ENCODE measurements around the gene TMEM81.

Gene TMEM81, protein sequence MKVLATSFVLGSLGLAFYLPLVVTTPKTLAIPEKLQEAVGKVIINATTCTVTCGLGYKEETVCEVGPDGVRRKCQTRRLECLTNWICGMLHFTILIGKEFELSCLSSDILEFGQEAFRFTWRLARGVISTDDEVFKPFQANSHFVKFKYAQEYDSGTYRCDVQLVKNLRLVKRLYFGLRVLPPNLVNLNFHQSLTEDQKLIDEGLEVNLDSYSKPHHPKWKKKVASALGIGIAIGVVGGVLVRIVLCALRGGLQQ

DNA sequence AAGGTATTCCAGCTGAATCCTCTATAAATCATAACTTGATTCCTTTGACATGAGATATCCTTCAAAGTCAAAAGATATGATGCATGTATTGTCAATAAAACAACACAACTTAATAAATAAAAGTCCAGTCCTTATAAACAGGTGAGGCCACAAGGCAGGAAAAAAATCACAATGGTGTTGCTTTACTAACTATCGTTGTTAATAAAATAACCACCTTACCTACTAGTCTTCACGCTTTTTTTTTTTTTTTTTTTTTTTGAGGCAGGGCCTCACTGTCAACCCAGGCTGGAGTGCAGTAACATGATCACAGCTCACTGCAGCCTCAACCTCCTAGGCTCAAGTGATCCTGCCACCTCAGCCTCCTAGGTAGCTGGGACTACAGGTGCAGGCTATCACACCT, at the start of gene TMEM81:
Gene TMEM81, minus strand, starts transcription at position 101 of the 400 bp plus-strand sequence. CDS start 140 bp downstream, outside the sequence.
- Histone ChIP-seq H3K36me3 (ENCODE audit: control insufficient read depth in 1 of 2, insufficient read depth in 2 of 2, low read length in 2 of 2) (peaks cover 22 to 39% of the 10 kb centered on the region in 2 donors), H3K9ac (ENCODE audit: low read depth in 1 of 2, low read length in 2 of 2) (no peak within 1 kb of the TSS), H3K4me3 (ENCODE audit: low read depth in 1 of 2, low read length in 2 of 2) (no peak within 1 kb of the TSS), H3K27me3 (ENCODE audit: control insufficient read depth in 1 of 2, insufficient read depth in 2 of 2, low read length in 2 of 2) (no peaks in the 10 kb centered on the region), H3K4me1 (ENCODE audit: control insufficient read depth in 1 of 2, insufficient read depth in 2 of 2, low read length in 2 of 2) (no peaks in the 10 kb centered on the region), H3K27ac (ENCODE audit: low read depth, low read length) (no peak within 1 kb of the TSS), H3K9me3 (ENCODE audit: control insufficient read depth in 1 of 2, low read length in 2 of 2) (no peaks in the 10 kb centered on the region)

DNA sequence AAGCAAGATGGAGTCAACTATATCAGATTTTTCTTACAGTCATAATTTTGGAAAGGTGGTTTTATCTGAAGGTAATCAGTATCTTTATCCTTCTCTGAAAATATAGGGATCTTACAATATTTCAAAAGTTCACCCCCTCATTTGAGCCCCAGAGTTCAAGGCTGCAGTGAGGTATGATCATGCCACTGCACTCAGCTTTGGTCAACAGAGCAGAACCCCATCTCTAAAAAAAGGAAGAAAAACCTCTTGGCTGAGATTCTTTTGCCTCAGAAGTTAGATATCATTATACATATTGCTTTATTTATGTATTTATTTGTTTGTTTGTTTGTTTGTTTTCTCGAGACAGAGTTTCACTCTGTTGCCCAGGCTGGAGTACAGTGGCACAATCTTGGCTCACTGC, 49.0 kb upstream of the TMEM81 start:
- H3K36me3 ChIP-seq (ENCODE audit: control insufficient read depth in 1 of 2, insufficient read depth in 2 of 2, low read length in 2 of 2): no peaks in the 10 kb centered on the region
- no peaks in the 10 kb centered on the region for H3K27me3 ChIP-seq (ENCODE audit: control insufficient read depth in 1 of 2, insufficient read depth in 2 of 2, low read length in 2 of 2)
- no peak overlapping the region for H3K9ac ChIP-seq (ENCODE audit: low read depth in 1 of 2, low read length in 2 of 2)
- no peak overlapping the region for H3K27ac ChIP-seq (ENCODE audit: low read depth, low read length)
- H3K9me3 ChIP-seq (ENCODE audit: control insufficient read depth in 1 of 2, low read length in 2 of 2): no peaks in the 10 kb centered on the region
- H3K4me1 ChIP-seq (ENCODE audit: control insufficient read depth in 1 of 2, insufficient read depth in 2 of 2, low read length in 2 of 2): no peaks in the 10 kb centered on the region
- no peak overlapping the region for H3K4me3 ChIP-seq (ENCODE audit: low read depth in 1 of 2, low read length in 2 of 2)

DNA sequence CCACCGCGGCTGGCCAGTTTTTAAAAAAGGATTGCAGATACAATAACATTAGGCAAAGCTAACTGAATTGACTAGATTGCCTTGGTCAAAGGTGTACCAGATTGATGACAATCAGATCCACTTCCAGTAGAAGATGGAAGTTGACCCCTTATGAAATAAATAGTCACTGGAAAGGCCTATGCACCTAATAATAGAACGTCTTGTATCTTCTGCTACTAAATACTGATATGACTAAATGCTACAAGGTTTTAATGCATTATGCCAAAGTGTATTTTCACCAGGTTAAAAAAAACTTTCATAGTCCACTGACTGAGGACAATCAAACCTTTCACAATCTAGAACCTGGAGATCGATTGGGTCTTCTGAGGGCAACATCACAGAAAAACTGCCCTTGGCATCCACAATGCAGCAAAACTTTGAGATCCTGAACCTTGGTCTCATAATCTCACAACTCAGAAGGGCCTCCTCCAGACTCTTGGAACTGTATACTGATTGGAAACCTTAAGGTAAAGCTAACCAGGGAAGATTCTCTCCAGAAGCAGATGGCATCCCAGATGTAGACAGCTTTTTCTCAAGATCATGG, 45.3 kb upstream of the TMEM81 start:
- H3K36me3 ChIP-seq (ENCODE audit: control insufficient read depth in 1 of 2, insufficient read depth in 2 of 2, low read length in 2 of 2): no peaks in the 10 kb centered on the region
- H3K27ac ChIP-seq (ENCODE audit: low read depth, low read length): no peak overlapping the region
- no peaks in the 10 kb centered on the region for H3K4me1 ChIP-seq (ENCODE audit: control insufficient read depth in 1 of 2, insufficient read depth in 2 of 2, low read length in 2 of 2)
- no peak overlapping the region for H3K9ac ChIP-seq (ENCODE audit: low read depth in 1 of 2, low read length in 2 of 2)
- H3K9me3 ChIP-seq (ENCODE audit: control insufficient read depth in 1 of 2, low read length in 2 of 2): no peaks in the 10 kb centered on the region
- no peaks in the 10 kb centered on the region for H3K27me3 ChIP-seq (ENCODE audit: control insufficient read depth in 1 of 2, insufficient read depth in 2 of 2, low read length in 2 of 2)
- no peak overlapping the region for H3K4me3 ChIP-seq (ENCODE audit: low read depth in 1 of 2, low read length in 2 of 2)

DNA sequence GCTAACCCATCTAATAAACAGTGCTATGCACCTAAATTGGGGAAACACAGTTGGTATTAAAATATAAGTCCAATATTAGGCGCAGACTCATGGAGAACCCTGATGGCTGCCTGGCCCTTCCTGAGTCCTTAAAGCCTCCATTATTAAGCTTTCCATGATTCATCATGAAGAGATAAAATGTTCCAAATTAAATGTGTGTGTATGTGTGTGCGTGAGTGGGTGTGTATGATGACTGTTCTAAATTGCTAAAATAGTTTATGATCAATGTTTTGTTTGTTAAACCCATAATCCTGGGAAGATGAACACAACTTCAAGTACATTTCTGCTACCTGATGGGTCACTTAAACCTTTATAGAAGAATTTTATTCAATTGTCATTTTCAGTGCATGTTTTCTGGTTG, 43.8 kb upstream of the TMEM81 start:
- Histone ChIP-seq H3K9me3 (ENCODE audit: control insufficient read depth in 1 of 2, low read length in 2 of 2) (no peaks in the 10 kb centered on the region), H3K36me3 (ENCODE audit: control insufficient read depth in 1 of 2, insufficient read depth in 2 of 2, low read length in 2 of 2) (no peaks in the 10 kb centered on the region), H3K27ac (ENCODE audit: low read depth, low read length) (no peak overlapping the region), H3K4me1 (ENCODE audit: control insufficient read depth in 1 of 2, insufficient read depth in 2 of 2, low read length in 2 of 2) (no peaks in the 10 kb centered on the region), H3K9ac (ENCODE audit: low read depth in 1 of 2, low read length in 2 of 2) (no peak overlapping the region), H3K27me3 (ENCODE audit: control insufficient read depth in 1 of 2, insufficient read depth in 2 of 2, low read length in 2 of 2) (no peaks in the 10 kb centered on the region), H3K4me3 (ENCODE audit: low read depth in 1 of 2, low read length in 2 of 2) (no peak overlapping the region)

DNA sequence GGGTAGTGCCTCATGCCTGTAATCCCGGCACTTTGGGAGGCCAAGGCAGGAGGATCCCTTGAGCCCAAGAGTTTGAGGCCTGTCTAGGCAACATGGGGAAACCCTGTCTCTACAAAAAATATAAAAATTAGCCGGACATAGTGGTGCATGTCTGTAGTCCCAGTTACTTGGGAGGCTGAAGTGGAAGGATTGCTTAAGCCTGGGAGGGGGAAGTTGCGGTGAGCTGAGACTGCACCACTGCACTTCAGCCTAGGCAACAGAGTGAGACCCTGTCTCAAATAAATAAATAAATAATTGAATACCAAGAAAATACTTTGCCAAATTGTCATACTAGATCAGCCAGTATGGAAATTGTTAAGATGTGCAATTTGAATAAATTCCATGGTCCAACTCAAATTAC, 43.4 kb upstream of the TMEM81 start:
- Histone ChIP-seq H3K4me3 (ENCODE audit: low read depth in 1 of 2, low read length in 2 of 2) (no peak overlapping the region), H3K9me3 (ENCODE audit: control insufficient read depth in 1 of 2, low read length in 2 of 2) (no peaks in the 10 kb centered on the region), H3K36me3 (ENCODE audit: control insufficient read depth in 1 of 2, insufficient read depth in 2 of 2, low read length in 2 of 2) (no peaks in the 10 kb centered on the region), H3K9ac (ENCODE audit: low read depth in 1 of 2, low read length in 2 of 2) (no peak overlapping the region), H3K4me1 (ENCODE audit: control insufficient read depth in 1 of 2, insufficient read depth in 2 of 2, low read length in 2 of 2) (no peaks in the 10 kb centered on the region), H3K27ac (ENCODE audit: low read depth, low read length) (no peak overlapping the region), H3K27me3 (ENCODE audit: control insufficient read depth in 1 of 2, insufficient read depth in 2 of 2, low read length in 2 of 2) (no peaks in the 10 kb centered on the region)

DNA sequence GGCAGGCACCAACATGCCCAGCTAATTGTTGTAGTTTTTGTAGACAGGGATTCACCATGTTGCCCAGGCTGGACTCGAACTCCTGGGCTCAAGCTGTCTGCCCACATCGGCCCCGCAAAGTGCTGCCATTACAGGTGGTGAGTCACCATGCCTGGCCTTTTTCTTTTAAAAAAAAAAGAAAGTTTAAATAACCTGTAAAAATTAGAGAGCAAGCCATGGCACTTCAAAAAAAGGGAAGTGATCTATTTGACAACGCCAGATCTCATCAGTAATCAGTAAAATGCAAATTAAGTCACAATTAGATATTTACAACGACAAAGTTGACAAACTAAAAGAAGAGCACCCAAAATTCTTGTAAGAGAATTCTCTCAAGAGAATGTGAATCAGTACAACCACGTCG, 40.5 kb upstream of the TMEM81 start:
- Histone ChIP-seq H3K9me3 (ENCODE audit: control insufficient read depth in 1 of 2, low read length in 2 of 2) (no peaks in the 10 kb centered on the region), H3K9ac (ENCODE audit: low read depth in 1 of 2, low read length in 2 of 2) (no peak overlapping the region), H3K27me3 (ENCODE audit: control insufficient read depth in 1 of 2, insufficient read depth in 2 of 2, low read length in 2 of 2) (no peaks in the 10 kb centered on the region), H3K36me3 (ENCODE audit: control insufficient read depth in 1 of 2, insufficient read depth in 2 of 2, low read length in 2 of 2) (no peaks in the 10 kb centered on the region), H3K4me1 (ENCODE audit: control insufficient read depth in 1 of 2, insufficient read depth in 2 of 2, low read length in 2 of 2) (peaks cover 15 to 19% of the 10 kb centered on the region in 2 donors), H3K4me3 (ENCODE audit: low read depth in 1 of 2, low read length in 2 of 2) (no peak overlapping the region), H3K27ac (ENCODE audit: low read depth, low read length) (no peak overlapping the region)

DNA sequence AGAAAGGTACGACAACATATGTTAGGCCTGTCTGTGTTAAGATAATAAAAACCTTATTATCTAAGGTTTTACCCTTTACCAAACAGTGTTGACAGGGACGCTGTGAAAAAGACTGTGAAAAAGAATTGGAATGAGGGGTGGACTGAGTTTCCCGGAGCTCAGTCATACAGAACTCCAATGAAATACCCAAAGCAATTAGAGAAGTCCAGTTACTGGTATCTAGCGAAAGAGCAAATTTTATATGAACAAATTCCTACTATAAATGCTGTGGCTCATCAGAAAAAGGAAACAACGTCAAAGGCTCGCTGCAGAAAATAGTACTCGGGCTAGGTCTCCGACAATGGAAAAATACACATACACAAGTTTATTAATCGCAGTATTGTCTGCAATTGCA, 38.2 kb upstream of the TMEM81 start:
- Histone ChIP-seq H3K36me3 (ENCODE audit: control insufficient read depth in 1 of 2, insufficient read depth in 2 of 2, low read length in 2 of 2) (no peaks in the 10 kb centered on the region), H3K4me1 (ENCODE audit: control insufficient read depth in 1 of 2, insufficient read depth in 2 of 2, low read length in 2 of 2) (peaks cover 15 to 24% of the 10 kb centered on the region in 2 donors), H3K27me3 (ENCODE audit: control insufficient read depth in 1 of 2, insufficient read depth in 2 of 2, low read length in 2 of 2) (no peaks in the 10 kb centered on the region), H3K4me3 (ENCODE audit: low read depth in 1 of 2, low read length in 2 of 2) (peak overlapping the region; percentile 100), H3K9me3 (ENCODE audit: control insufficient read depth in 1 of 2, low read length in 2 of 2) (no peaks in the 10 kb centered on the region), H3K27ac (ENCODE audit: low read depth, low read length) (peak overlapping the region; percentile 60), H3K9ac (ENCODE audit: low read depth in 1 of 2, low read length in 2 of 2) (peak overlapping the region; percentile 99 to 100)

DNA sequence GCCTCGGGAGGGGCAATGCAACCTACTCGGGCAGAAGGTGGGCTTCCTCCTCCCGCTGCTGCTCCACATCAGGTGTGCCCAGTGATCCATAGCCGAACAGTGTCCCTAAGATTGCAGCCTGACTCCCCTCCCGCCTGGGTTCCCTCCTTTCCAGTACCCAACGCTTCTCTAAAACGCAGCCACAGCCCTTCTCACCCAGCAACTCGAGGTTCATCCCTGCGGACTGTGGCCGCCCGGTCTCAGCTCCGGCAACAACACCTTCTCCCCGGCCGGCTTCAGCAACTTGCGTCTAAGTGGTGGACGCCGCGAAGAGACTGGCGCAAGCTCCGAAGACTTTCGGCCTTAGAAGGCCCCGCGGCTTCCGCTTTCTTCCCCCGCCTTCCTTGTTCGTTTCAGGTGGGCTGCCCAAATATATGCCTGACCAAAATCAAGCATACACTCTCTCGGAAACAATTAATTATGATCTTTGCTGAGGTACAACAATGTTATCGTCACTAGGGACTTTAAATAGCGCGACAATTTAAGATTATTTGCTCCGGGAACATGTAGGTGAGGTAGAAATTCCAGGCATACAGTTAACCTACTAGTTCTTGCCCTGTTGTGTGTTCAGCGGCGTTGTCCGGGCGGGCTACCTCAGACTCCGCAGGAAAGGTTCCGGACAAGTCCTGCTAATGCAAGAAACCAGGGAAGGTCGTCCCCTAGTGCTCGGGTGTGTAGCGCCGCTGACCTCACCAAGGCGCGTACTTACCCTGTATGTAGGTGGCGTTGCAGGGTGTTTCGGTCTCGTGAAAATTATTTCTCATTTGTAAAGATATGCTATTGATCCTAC, 37.6 kb upstream of the TMEM81 start, which contains the start of gene RBBP5:
Gene RBBP5, minus strand, starts transcription at position 319 of the 829 bp plus-strand sequence. Its CDS starts 105 bp downstream, at position 214.
- H3K9me3 ChIP-seq (ENCODE audit: control insufficient read depth in 1 of 2, low read length in 2 of 2): no peaks in the 10 kb centered on the region
- no peaks in the 10 kb centered on the region for H3K27me3 ChIP-seq (ENCODE audit: control insufficient read depth in 1 of 2, insufficient read depth in 2 of 2, low read length in 2 of 2)
- H3K4me1 ChIP-seq (ENCODE audit: control insufficient read depth in 1 of 2, insufficient read depth in 2 of 2, low read length in 2 of 2): peaks cover 15 to 24% of the 10 kb centered on the region in 2 donors
- no peaks in the 10 kb centered on the region for H3K36me3 ChIP-seq (ENCODE audit: control insufficient read depth in 1 of 2, insufficient read depth in 2 of 2, low read length in 2 of 2)
- H3K9ac ChIP-seq (ENCODE audit: low read depth in 1 of 2, low read length in 2 of 2): peak within 1 kb of the TSS; percentile 99 to 100
- peak within 1 kb of the TSS; percentile 100 for H3K4me3 ChIP-seq (ENCODE audit: low read depth in 1 of 2, low read length in 2 of 2)
- H3K27ac ChIP-seq (ENCODE audit: low read depth, low read length): peak within 1 kb of the TSS; percentile 87

DNA sequence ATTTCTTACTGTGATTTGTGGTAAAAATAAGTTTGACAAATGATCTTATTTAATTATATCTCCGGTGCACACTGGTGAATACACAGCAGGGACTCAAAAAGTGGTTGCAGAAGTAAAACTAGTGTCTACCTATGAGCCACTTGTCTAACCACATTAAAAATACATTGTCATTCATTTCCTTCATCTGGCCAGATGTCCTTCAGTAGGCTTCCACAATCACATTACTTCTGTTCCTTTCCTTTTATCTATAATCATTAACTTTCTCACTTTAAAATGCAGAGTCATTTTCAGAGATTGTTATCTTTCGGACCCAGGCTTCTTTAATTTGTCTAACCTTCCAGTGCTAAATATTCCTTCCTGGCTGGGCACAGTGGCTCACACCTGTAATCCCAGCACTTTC, 34.5 kb upstream of the TMEM81 start:
- H3K9ac ChIP-seq (ENCODE audit: low read depth in 1 of 2, low read length in 2 of 2): no peak overlapping the region
- H3K9me3 ChIP-seq (ENCODE audit: control insufficient read depth in 1 of 2, low read length in 2 of 2): no peaks in the 10 kb centered on the region
- no peaks in the 10 kb centered on the region for H3K27me3 ChIP-seq (ENCODE audit: control insufficient read depth in 1 of 2, insufficient read depth in 2 of 2, low read length in 2 of 2)
- H3K36me3 ChIP-seq (ENCODE audit: control insufficient read depth in 1 of 2, insufficient read depth in 2 of 2, low read length in 2 of 2): peaks cover 7 to 13% of the 10 kb centered on the region in 2 donors
- H3K27ac ChIP-seq (ENCODE audit: low read depth, low read length): no peak overlapping the region
- H3K4me3 ChIP-seq (ENCODE audit: low read depth in 1 of 2, low read length in 2 of 2): no peak overlapping the region
- H3K4me1 ChIP-seq (ENCODE audit: control insufficient read depth in 1 of 2, insufficient read depth in 2 of 2, low read length in 2 of 2): peaks cover 15 to 24% of the 10 kb centered on the region in 2 donors

DNA sequence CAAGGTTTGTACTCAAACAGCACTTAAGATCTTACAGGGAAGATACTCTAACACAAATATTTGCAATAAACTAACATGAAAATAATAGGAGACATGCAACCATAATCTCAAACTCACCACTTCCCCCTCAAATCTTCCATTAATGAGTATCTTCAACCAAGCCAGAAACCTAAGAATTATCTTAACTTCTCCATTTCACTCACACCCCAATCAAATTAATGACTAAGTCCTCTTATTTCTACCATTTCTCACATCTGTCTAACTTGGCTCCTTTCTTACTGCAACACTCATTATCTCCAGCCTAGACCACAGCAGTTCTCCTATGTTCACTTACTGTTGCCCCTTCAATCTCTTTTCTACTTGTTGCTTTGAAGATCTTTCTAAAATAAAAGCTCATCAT, 27.1 kb upstream of the TMEM81 start:
- no peaks in the 10 kb centered on the region for H3K4me1 ChIP-seq (ENCODE audit: control insufficient read depth in 1 of 2, insufficient read depth in 2 of 2, low read length in 2 of 2)
- H3K9me3 ChIP-seq (ENCODE audit: control insufficient read depth in 1 of 2, low read length in 2 of 2): no peaks in the 10 kb centered on the region
- H3K27me3 ChIP-seq (ENCODE audit: control insufficient read depth in 1 of 2, insufficient read depth in 2 of 2, low read length in 2 of 2): no peaks in the 10 kb centered on the region
- H3K4me3 ChIP-seq (ENCODE audit: low read depth in 1 of 2, low read length in 2 of 2): no peak overlapping the region
- no peak overlapping the region for H3K9ac ChIP-seq (ENCODE audit: low read depth in 1 of 2, low read length in 2 of 2)
- peaks cover 18 to 48% of the 10 kb centered on the region in 2 donors for H3K36me3 ChIP-seq (ENCODE audit: control insufficient read depth in 1 of 2, insufficient read depth in 2 of 2, low read length in 2 of 2)
- H3K27ac ChIP-seq (ENCODE audit: low read depth, low read length): no peak overlapping the region
